Lower lobe of right lung (tissue), 2 donors: Measurements from ENCODE around the gene LDB2. TPM values are rescaled to one million over a fixed set of nuclear protein-coding genes. Genes with fewer than 3 reads are reported as not detected.

Source experiments
- ATAC-seq, 2 donors: fragments of 200-7000 bp; cut with Tn5 transposase; one replicate each; pipeline ENCODE4 v1.9.1; 2020 to 2022; ENCODE audit warnings: mild to moderate bottlenecking in 2 of 2, moderate library complexity in 2 of 2
- DNase-seq: peaks from one replicate; pipeline ENCODE4 v3.0.0-alpha.2; 2020
- H3K27ac ChIP-seq: fragments of 200-600 bp; one replicate; pipeline ENCODE4 v1.8.0; 2022
- H3K27me3 ChIP-seq: fragments of 200-600 bp; one replicate; pipeline ENCODE4 v1.8.0; 2022; ENCODE audit warnings: low read depth
- H3K36me3 ChIP-seq: fragments of 200-600 bp; one replicate; pipeline ENCODE4 v1.8.0; 2022; ENCODE audit warnings: mild to moderate bottlenecking
- H3K4me1 ChIP-seq: fragments of 200-600 bp; one replicate; pipeline ENCODE4 v1.8.0; 2022
- H3K4me3 ChIP-seq: fragments of 200-600 bp; one replicate; pipeline ENCODE4 v1.8.0; 2022; ENCODE audit warnings: mild to moderate bottlenecking
- H3K9me3 ChIP-seq: fragments of 200-600 bp; one replicate; pipeline ENCODE4 v1.8.0; 2022
- intact Hi-C: fragments of 100-400 bp; cut with DNase I; formaldehyde crosslinking; loops from one replicate; pipeline ENCODE4 v1.11.0; 2022
- total RNA-seq: library from RNA; stranded (reverse); fragmentation: NEBNext Ultra II Directional; extraction: Animal tissue kit (Norgen Biotek cat#: 25700); gene quantifications from one replicate; pipeline ENCODE4 v1.2.1, GENCODE V29; 2021
- TF ChIP-seq, protein P1 (sequence below): fragments of 200-600 bp; IDR thresholded peaks from one replicate; pipeline ENCODE4 v1.8.0; 2022; ENCODE audit warnings: antibody characterized with exemption, mild to moderate bottlenecking
- donor health status: DM: no; HTN: yes; CAD: no; lungs with severe emphysema.

LDB2 gene
- total RNA-seq, 1 donor from 2014 or later, result 113 TPM

DNA sequence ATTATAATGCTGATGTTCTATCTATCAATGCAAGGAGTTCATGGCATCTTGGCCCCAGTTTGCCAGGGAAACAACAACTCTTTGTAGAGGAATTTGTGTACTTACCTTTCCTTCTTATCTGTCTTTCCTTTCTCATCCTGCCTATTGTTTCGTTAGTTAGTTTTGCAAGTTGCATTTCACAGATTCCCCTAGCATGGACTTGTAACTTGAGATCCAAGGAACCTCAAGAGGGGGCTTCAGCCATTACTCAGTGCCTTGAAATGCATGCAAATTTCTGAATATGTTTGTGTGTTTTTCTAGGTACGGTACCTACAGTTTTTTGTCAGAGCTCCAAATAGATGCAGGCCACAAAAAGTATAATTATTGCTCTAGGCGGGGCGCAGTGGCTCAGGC is 203.6 kb downstream of the LDB2 start:
- TF ChIP-seq, protein P1, sequence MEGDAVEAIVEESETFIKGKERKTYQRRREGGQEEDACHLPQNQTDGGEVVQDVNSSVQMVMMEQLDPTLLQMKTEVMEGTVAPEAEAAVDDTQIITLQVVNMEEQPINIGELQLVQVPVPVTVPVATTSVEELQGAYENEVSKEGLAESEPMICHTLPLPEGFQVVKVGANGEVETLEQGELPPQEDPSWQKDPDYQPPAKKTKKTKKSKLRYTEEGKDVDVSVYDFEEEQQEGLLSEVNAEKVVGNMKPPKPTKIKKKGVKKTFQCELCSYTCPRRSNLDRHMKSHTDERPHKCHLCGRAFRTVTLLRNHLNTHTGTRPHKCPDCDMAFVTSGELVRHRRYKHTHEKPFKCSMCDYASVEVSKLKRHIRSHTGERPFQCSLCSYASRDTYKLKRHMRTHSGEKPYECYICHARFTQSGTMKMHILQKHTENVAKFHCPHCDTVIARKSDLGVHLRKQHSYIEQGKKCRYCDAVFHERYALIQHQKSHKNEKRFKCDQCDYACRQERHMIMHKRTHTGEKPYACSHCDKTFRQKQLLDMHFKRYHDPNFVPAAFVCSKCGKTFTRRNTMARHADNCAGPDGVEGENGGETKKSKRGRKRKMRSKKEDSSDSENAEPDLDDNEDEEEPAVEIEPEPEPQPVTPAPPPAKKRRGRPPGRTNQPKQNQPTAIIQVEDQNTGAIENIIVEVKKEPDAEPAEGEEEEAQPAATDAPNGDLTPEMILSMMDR, result no peak
- Histone ChIP-seq H3K27ac (no peak overlapping the region), H3K9me3 (no peaks in the 10 kb centered on the region), H3K27me3 (no peaks in the 10 kb centered on the region), H3K4me3 (no peak overlapping the region), H3K4me1 (peaks cover 11% of the 10 kb centered on the region), H3K36me3 (no peaks in the 10 kb centered on the region)
- DNase-seq (no peak), ATAC-seq (no peak)
- intact Hi-C loops, result no loop called here

DNA sequence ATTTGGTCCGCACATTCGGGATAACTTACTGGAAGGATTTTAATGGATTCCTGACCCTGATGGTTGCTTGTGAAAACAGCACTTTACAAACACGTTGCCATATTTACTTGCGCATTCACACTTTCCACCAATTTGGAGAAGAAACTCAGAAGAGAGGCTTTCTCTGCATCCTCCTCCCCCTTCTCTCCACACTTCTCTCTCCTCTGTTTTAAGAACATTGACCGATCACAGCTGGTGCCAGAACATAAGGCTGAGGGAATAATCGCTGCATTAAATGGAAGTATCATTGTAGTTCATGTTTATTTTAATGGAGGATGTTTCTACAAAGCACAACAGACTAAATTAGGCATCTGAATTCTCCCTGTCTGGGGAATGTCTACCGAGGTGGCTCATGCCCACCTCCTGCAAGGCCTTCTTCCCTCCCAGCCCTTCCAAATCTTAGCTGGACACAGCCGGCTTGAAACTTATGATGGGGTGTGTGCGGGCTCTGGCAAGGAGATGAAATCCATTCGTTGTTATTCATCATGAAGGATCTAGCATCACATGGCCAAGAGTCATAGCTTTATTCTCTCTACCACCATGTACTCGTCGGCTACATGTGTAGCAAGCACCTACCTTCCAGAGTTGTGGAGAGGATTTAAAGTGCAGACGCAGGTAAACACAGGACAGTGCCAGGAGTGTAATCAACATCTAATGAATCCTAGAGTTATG is 204.1 kb downstream of the LDB2 start:
- ATAC-seq, result no peak

GRCh38 chr4:16693641-16694040 is 204.8 kb downstream of the LDB2 start:
- ATAC-seq (no peak), DNase-seq (no peak)
- Histone ChIP-seq H3K27ac (no peak overlapping the region), H3K9me3 (no peaks in the 10 kb centered on the region), H3K36me3 (no peaks in the 10 kb centered on the region), H3K4me1 (peaks cover 11% of the 10 kb centered on the region), H3K27me3 (no peaks in the 10 kb centered on the region), H3K4me3 (no peak overlapping the region)
- TF ChIP-seq, protein P1, result no peak
- intact Hi-C loops, result no loop called here

More for the DNA sequence above, 204.1 kb downstream of the LDB2 start:
- Histone ChIP-seq H3K27ac (no peak overlapping the region), H3K9me3 (no peaks in the 10 kb centered on the region), H3K4me1 (peaks cover 11% of the 10 kb centered on the region), H3K4me3 (no peak overlapping the region), H3K27me3 (no peaks in the 10 kb centered on the region), H3K36me3 (no peaks in the 10 kb centered on the region)
- intact Hi-C loops, result no loop called here
- TF ChIP-seq, protein P1, result no peak
- DNase-seq, result no peak

GRCh38 chr4:16692961-16693506 is 205.4 kb downstream of the LDB2 start:
- Histone ChIP-seq H3K27ac (no peak overlapping the region), H3K27me3 (no peaks in the 10 kb centered on the region), H3K4me3 (no peak overlapping the region), H3K36me3 (no peaks in the 10 kb centered on the region), H3K4me1 (peaks cover 11% of the 10 kb centered on the region), H3K9me3 (no peaks in the 10 kb centered on the region)
- TF ChIP-seq, protein P1, result no peak
- ATAC-seq, result no peak
- intact Hi-C loops, result no loop called here
- DNase-seq, result no peak

DNA sequence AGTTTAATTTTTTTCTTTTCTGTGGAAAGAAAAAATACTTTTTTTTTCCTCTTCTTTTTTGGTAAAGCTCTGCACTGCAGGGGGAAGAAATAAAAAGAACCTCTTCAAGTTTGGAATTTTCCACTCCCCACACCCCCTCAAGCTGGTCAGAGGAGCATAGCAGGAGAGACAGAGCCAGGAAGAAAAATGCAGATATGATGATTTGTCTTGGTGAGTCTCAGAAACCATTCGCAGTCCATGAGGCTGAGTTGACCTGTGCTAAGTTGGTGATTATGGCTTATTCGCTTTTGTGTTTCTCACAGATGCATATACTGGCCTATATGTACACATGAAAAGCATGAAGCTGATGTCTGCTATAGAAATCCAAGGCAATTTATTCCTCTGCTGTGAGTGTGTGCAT is 205.9 kb downstream of the LDB2 start:
- Histone ChIP-seq H3K9me3 (no peaks in the 10 kb centered on the region), H3K4me1 (peaks cover 11% of the 10 kb centered on the region), H3K27ac (no peak overlapping the region), H3K36me3 (no peaks in the 10 kb centered on the region), H3K27me3 (no peaks in the 10 kb centered on the region), H3K4me3 (no peak overlapping the region)
- no peak for DNase-seq
- intact Hi-C loops, result no loop called here
- ATAC-seq, result no peak
- TF ChIP-seq, protein P1, result no peak
